ENCODE results near the gene MCEMP1. TPM values are rescaled to one million over a fixed set of nuclear protein-coding genes. Genes with fewer than 3 reads are reported as not detected.

MCEMP1 gene
- total RNA-seq, 1 experiment from 2014 or later, result not detected

DNA sequence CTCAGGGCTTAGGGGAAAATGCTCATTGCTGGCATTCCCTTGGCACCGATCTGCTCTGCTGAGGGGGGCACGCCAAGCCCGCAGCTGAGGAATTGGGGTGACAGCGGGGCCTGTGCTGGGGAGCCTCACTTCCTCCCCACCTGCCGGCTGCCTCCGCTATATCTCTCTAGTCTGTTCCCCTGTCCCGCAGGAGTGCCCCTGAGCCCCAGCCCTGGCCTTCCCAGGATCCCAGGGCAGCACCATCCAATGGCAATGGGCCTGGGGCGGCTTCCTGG, 30.5 kb upstream of the MCEMP1 start:
- TF ChIP-seq, protein P1, sequence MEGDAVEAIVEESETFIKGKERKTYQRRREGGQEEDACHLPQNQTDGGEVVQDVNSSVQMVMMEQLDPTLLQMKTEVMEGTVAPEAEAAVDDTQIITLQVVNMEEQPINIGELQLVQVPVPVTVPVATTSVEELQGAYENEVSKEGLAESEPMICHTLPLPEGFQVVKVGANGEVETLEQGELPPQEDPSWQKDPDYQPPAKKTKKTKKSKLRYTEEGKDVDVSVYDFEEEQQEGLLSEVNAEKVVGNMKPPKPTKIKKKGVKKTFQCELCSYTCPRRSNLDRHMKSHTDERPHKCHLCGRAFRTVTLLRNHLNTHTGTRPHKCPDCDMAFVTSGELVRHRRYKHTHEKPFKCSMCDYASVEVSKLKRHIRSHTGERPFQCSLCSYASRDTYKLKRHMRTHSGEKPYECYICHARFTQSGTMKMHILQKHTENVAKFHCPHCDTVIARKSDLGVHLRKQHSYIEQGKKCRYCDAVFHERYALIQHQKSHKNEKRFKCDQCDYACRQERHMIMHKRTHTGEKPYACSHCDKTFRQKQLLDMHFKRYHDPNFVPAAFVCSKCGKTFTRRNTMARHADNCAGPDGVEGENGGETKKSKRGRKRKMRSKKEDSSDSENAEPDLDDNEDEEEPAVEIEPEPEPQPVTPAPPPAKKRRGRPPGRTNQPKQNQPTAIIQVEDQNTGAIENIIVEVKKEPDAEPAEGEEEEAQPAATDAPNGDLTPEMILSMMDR (IDR thresholded peaks at IDR 0.05), result no peak
- TF ChIP-seq TCF7L2 (IDR thresholded peaks at IDR 0.05; ENCODE audit: low read depth, low read length) (no peak), REST (IDR thresholded peaks at IDR 0.05; ENCODE audit: insufficient read depth in 1 of 2, low read depth in 2 of 2, low read length in 1 of 2) (no peak), POLR2AphosphoS5 (IDR thresholded peaks at IDR 0.05; ENCODE audit: low read depth, low read length) (no peak), SIN3A (IDR thresholded peaks at IDR 0.05; ENCODE audit: borderline replicate concordance, insufficient read depth, low read depth, low read length) (no peak)
- Histone ChIP-seq H3K36me3 (ENCODE audit: control insufficient read depth, insufficient read depth, low read length) (no peaks in the 10 kb centered on the region), H3K4me1 (ENCODE audit: control insufficient read depth, insufficient read depth, low read length) (no peaks in the 10 kb centered on the region), H3K9me3 (ENCODE audit: control insufficient read depth, insufficient read depth, low read depth, low read length) (no peaks in the 10 kb centered on the region), H3K27ac (ENCODE audit: low read length) (no peak overlapping the region), H3K27me3 (ENCODE audit: control insufficient read depth, insufficient read depth, low read length) (no peaks in the 10 kb centered on the region), H3K4me3 (ENCODE audit: low read depth in 2 of 2, low read length in 2 of 2) (no peak overlapping the region)
- POLR2A ChIA-PET, result no interaction called here
- ATAC-seq (no peak), DNase-seq (ENCODE audit: low read depth, low spot score) (no peak)
- intact Hi-C loops (cut with micrococcal nuclease; ENCODE audit: unreplicated experiment) (no loop called here), in situ Hi-C loops (cut with HindIII; ENCODE audit: low pct_unique_long_range_greater_than_20kb, low sequenced_read_pairs) (no loop called here)
- no TSS peak for BruUV-seq (replicated peaks)
- CTCF ChIA-PET, result no interaction called here

DNA sequence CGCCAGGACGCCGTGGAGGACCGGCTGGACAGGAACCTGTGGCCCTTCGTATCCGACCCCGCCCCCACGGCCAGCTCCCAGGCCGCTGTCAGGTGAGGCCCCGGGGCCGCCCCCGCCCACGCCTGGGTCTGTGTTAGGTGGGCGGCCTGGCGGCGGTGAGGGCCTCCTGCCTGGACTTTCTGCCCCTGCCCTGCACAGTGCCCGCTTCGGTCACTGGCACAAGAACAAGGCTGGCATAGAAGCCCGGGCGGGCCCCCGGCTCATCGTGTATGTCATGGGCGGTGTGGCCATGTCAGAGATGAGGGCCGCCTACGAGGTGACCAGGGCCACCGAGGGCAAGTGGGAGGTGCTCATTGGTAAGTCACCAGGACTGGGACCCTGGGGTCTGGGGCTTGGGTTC, 29.7 kb upstream of the MCEMP1 start:
- intact Hi-C loops (cut with micrococcal nuclease; ENCODE audit: unreplicated experiment) (no loop called here), in situ Hi-C loops (cut with HindIII; ENCODE audit: low pct_unique_long_range_greater_than_20kb, low sequenced_read_pairs) (no loop called here)
- DNase-seq (ENCODE audit: low read depth, low spot score) (no peak), ATAC-seq (no peak)
- Histone ChIP-seq H3K9me3 (ENCODE audit: control insufficient read depth, insufficient read depth, low read depth, low read length) (no peaks in the 10 kb centered on the region), H3K27me3 (ENCODE audit: control insufficient read depth, insufficient read depth, low read length) (no peaks in the 10 kb centered on the region), H3K4me1 (ENCODE audit: control insufficient read depth, insufficient read depth, low read length) (no peaks in the 10 kb centered on the region), H3K27ac (ENCODE audit: low read length) (no peak overlapping the region), H3K36me3 (ENCODE audit: control insufficient read depth, insufficient read depth, low read length) (no peaks in the 10 kb centered on the region), H3K4me3 (ENCODE audit: low read depth in 2 of 2, low read length in 2 of 2) (no peak overlapping the region)
- no peak for TF ChIP-seq SIN3A (IDR thresholded peaks at IDR 0.05; ENCODE audit: borderline replicate concordance, insufficient read depth, low read depth, low read length)
- no peak for TF ChIP-seq REST (IDR thresholded peaks at IDR 0.05; ENCODE audit: insufficient read depth in 1 of 2, low read depth in 2 of 2, low read length in 1 of 2)
- TF ChIP-seq, protein P1 (IDR thresholded peaks at IDR 0.05), result no peak
- TF ChIP-seq POLR2AphosphoS5 (IDR thresholded peaks at IDR 0.05; ENCODE audit: low read depth, low read length), result no peak
- no peak for TF ChIP-seq TCF7L2 (IDR thresholded peaks at IDR 0.05; ENCODE audit: low read depth, low read length)
- CTCF ChIA-PET, result no interaction called here
- BruUV-seq (replicated peaks), result no TSS peak
- POLR2A ChIA-PET, result no interaction called here
